Measurements from ENCODE around the gene CCDC82. TPM values are rescaled to one million over a fixed set of nuclear protein-coding genes. Genes with fewer than 3 reads are reported as not detected.

Gene CCDC82
- total RNA-seq, 4 donors from 2014 or later: 36.9 to 48.8 (median 42.5) TPM

DNA sequence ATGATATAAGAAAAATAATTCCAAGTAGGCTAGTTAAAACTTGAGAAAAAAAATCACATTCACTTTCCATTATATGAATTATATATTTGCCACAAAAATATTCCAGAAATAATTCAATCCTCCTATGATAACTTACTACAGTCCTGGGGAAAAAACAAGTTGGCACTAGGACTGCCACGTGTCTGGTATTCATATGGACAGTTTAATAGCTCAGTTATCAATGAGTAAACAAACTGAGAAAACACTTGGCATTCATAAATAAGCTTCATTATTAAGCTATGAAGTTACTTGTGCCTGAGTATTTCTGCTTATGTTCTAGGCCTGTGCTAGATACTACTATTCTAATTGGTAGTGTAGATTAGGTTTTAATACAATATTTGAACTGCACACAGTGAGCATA lies 24.2 kb downstream of the CCDC82 start:
- no peaks in the 10 kb centered on the region for H3K4me1 ChIP-seq
- no peak overlapping the region for H3K4me3 ChIP-seq
- no peaks in the 10 kb centered on the region for H3K9me3 ChIP-seq
- H3K36me3 ChIP-seq: no peaks in the 10 kb centered on the region
- no peak overlapping the region for H3K27ac ChIP-seq
- intact Hi-C loops (cut with DNase I; ENCODE audit: low total_unique reads): no loop called here
- no peak for TF ChIP-seq POLR2A (IDR thresholded peaks at IDR 0.05)
- H3K27me3 ChIP-seq: no peaks in the 10 kb centered on the region
- no peak for DNase-seq

GRCh38 chr11:96361778-96362177 lies 27.9 kb downstream of the CCDC82 start:
- no peak overlapping the region for H3K4me3 ChIP-seq
- no peaks in the 10 kb centered on the region for H3K4me1 ChIP-seq
- H3K9me3 ChIP-seq: no peaks in the 10 kb centered on the region
- H3K27me3 ChIP-seq: no peaks in the 10 kb centered on the region
- no peaks in the 10 kb centered on the region for H3K36me3 ChIP-seq
- TF ChIP-seq POLR2A (IDR thresholded peaks at IDR 0.05): no peak
- TF ChIP-seq CTCF (IDR thresholded peaks at IDR 0.05): no peak
- no peak for DNase-seq
- H3K27ac ChIP-seq: no peak overlapping the region
- intact Hi-C loops (cut with DNase I; ENCODE audit: low total_unique reads): no loop called here

- no peaks in the 10 kb centered on the region for H3K36me3 ChIP-seq
- intact Hi-C loops (cut with DNase I; ENCODE audit: low total_unique reads): no loop called here
These were observed 31.4 kb downstream of the CCDC82 start for GRCh38 chr11:96358321-96358720.

GRCh38 chr11:96357794-96358193 lies 31.9 kb downstream of the CCDC82 start:
- H3K4me1 ChIP-seq: no peaks in the 10 kb centered on the region
- no peaks in the 10 kb centered on the region for H3K9me3 ChIP-seq
- H3K27me3 ChIP-seq: no peaks in the 10 kb centered on the region
- intact Hi-C loops (cut with DNase I; ENCODE audit: low total_unique reads): no loop called here
- H3K27ac ChIP-seq: no peak overlapping the region
- H3K4me3 ChIP-seq: no peak overlapping the region
- TF ChIP-seq POLR2A (IDR thresholded peaks at IDR 0.05) (no peak), CTCF (IDR thresholded peaks at IDR 0.05) (no peak)
- no peak for DNase-seq
- H3K36me3 ChIP-seq: no peaks in the 10 kb centered on the region

More at GRCh38 chr11:96358321-96358720, 31.4 kb downstream of the CCDC82 start:
- TF ChIP-seq CTCF (IDR thresholded peaks at IDR 0.05) (no peak), POLR2A (IDR thresholded peaks at IDR 0.05) (no peak)
- Histone ChIP-seq H3K27ac (no peak overlapping the region), H3K4me3 (no peak overlapping the region), H3K9me3 (no peaks in the 10 kb centered on the region), H3K4me1 (no peaks in the 10 kb centered on the region), H3K27me3 (no peaks in the 10 kb centered on the region)
- DNase-seq: no peak

DNA sequence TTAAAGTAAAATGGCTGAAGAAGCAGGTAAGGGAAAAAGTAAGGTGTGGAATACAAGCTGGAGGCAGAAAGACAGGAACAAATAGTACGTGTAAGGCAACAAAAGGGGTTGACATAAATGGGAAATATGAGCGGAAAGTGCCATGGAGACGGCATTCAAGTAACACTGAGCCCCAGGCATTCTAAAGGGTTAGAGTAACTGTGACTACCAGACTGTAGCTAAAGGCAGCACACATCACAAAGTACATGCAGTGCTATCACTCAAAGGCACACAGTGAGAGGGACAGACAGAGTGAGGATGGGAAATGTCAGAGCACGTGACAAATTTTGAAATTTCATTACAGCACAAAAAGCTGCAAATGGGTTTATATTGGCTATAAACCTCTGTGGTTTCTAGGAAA lies 32.9 kb downstream of the CCDC82 start:
- no peaks in the 10 kb centered on the region for H3K27me3 ChIP-seq
- H3K9me3 ChIP-seq: no peaks in the 10 kb centered on the region
- H3K36me3 ChIP-seq: no peaks in the 10 kb centered on the region
- DNase-seq: no peak
- TF ChIP-seq POLR2A (IDR thresholded peaks at IDR 0.05): no peak
- no peak for TF ChIP-seq CTCF (IDR thresholded peaks at IDR 0.05)
- intact Hi-C loops (cut with DNase I; ENCODE audit: low total_unique reads): no loop called here
- H3K4me3 ChIP-seq: no peak overlapping the region
- no peak overlapping the region for H3K27ac ChIP-seq
- no peaks in the 10 kb centered on the region for H3K4me1 ChIP-seq

All from uterus (tissue), 4 donors.